HG03354 (cell line): ENCODE measurements around the gene LRRK1.

Source experiments
- ATAC-seq: cut with Tn5 transposase; IDR thresholded peaks from one replicate; pipeline ENCODE4 v1.9.1; 2021; ENCODE audit warnings: mild to moderate bottlenecking; ENCODE audit not compliant: unreplicated experiment, poor library complexity, severe bottlenecking

LRRK1 gene

DNA sequence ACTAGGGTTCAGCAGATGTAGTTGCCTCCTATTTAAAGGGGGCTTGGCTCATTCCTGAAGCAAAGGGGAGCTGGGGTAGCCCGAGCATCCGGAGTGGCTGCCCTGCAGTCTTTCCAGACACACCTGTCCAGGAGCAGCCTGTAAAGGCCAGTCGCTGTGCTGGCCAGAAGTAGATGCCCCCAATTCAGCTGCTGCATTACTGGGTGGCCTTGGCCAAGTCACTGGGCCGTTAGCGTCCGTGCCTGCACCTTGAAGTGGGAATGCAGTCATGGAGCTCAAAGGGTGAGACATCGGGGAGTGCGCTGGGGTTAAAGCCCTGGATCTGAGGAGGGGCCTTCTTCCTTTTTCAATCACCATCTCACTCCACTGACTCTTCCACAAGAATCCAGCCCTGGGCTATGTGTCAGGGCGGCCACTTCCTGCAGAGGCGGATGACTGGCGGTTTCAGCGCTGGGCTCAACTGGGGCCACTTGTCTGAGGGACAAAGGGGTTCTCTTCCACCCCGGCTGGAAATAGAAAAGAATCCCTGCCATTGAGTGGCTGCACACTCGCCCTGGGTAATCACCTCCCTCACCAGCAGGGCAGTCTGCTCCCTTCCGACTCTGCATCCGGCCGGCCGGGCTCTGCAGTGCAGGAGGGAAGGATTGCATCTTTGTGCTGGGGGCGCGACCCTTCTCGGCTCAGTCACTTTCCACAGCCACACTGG lies 27.7 kb upstream of the LRRK1 start:
- ATAC-seq: no peak

- ATAC-seq: no peak
These were observed 27.2 kb upstream of the LRRK1 start for GRCh38 chr15:100892013-100892355.

- ATAC-seq: no peak
These were observed 25.7 kb upstream of the LRRK1 start for GRCh38 chr15:100893261-100893963.

- no peak for ATAC-seq
These were observed 25.2 kb upstream of the LRRK1 start for GRCh38 chr15:100893964-100894295.

- no peak for ATAC-seq
These were observed 23.4 kb upstream of the LRRK1 start for GRCh38 chr15:100895721-100896120.

DNA sequence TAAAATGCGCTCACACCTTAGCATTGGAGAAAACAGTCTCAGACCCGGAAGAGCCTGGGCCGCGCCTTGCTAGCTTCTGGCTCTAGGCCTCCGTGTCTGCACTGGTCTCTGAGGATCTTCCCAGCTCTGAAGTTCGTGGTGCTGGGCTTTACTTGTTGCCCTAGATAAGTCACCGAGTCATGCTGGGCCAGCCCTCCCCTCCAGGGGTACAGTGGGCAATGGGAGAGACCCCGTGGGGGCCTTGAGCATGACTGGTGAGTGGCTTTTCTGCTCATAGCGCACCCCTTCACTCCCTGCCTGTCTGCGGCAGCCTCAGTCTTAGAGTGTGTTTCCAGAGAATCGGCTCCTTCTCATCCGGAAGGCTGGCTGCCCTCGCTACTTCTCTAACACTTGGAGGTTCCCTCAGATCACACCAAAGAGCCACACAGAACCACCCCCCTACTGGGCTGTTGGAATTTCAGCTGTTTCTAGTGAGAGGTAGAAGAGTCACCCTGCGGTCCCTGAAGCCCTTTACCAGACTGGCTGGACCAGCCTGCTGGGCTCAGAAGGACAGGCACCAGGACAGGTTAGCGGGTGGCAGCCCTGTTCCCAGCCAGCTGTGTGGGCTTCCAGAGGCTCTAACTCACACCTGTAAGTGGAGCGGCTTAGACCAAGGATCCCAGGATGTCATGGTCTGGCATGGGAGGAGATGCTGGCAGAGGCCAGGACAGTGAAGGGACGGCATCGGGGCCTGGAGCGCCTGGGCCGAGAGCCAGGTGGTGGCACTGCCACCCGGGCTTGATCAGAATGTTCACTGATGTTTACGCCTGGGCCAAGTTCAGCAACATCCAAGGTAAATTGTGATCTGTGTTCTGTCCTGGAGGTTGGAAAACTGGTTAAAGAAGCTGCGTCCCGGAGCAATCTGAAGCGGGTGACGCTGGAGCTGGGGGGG lies 21.7 kb upstream of the LRRK1 start:
- ATAC-seq: no peak

DNA sequence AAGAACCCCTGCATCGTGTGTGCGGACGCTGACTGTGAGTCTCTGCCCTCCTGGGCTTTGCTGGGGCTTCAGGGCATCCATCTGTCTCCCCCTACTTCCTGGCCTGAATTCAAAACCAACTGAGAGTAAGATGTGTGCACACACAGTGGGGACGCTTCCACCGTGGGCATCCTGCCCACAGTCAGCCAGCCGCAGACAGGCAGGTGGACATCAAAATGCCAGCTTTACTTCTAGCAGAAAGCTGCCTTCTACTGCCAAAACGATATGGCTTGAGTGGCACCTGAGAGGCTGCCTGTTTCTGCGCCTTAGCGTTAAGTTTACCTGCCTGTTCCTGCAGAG lies 21.0 kb upstream of the LRRK1 start:
- no peak for ATAC-seq

- ATAC-seq: no peak
These were observed 20.3 kb upstream of the LRRK1 start for GRCh38 chr15:100898661-100899462.

DNA sequence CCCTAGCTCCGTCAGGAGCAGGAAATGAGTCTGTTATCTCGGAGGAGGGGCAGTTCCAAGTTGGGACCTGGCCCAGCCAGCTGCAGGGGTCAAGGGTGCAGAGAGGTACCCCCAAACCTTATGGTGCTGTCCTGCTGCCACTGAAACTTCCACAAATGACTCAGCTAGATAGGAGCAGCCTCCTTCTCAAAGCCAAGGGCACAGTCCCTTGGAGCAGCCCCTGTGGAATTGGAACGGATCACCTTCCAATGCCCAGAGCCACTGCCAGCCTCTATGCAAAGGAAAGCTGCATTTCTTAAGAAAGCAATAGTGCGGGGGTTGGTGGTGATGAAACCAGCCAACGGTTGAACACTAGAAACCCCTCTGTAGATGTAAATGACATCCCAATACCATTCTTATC lies 19.6 kb upstream of the LRRK1 start:
- no peak for ATAC-seq

- no peak for ATAC-seq
These were observed 18.9 kb upstream of the LRRK1 start for GRCh38 chr15:100900136-100900794.

DNA sequence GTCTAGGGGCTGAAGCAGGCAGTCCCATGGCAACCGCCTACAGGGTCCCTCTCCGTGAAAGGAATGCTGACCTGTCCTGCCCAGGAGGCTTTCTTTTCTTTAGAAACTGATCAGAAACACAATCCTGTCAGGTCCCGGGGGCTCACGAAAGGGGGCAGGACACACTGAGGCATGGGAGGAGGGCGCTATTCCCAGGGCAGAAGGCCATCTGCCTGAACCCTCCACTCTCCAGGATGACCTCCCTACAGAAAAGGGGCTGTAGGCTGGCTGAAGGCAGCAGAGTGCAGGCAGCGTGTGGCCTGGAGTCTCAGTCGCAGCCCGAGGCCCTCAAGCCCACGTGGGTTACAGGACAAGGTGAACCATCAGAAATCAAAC lies 18.4 kb upstream of the LRRK1 start:
- ATAC-seq: no peak

DNA sequence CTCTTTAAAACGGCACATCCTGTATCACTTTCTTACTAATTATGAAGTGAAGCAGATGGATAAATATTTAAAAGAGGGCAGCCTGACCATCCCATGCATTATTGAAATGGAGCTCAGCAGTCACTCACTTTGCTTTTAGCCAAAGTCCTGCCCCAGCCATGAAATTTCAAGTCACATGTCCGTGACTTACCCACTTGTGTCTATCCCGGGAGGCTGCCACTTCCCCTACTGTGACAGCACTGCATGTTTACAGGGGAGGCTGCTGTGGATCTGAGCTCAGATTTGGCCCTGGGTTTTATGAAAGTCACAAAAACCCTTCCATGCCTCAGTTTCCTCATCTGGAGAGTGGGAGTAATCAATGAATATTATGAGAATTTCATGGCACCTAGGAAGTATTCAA lies 17.9 kb upstream of the LRRK1 start:
- ATAC-seq: no peak

GRCh38 chr15:100901702-100902435 lies 17.3 kb upstream of the LRRK1 start:
- no peak for ATAC-seq

GRCh38 chr15:100902436-100903167 lies 16.6 kb upstream of the LRRK1 start:
- ATAC-seq: no peak

DNA sequence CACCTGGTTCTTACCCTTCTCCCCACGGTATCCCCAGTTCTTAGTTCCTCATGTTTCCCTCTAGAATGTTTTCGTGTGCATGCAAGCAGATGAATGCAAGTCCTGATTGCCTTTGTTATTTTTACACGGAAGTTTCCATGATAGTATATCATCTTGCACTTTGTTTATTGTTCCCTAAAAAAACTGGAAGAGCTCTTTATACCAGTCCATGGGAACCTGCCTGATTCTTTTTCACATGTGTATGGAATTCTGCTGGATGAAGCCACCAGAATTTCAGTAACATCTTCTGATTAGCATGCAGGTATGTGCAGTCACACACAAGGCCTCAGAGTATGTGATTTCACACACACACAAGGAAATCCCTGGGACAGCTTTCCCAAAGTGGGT lies 16.0 kb upstream of the LRRK1 start:
- no peak for ATAC-seq

DNA sequence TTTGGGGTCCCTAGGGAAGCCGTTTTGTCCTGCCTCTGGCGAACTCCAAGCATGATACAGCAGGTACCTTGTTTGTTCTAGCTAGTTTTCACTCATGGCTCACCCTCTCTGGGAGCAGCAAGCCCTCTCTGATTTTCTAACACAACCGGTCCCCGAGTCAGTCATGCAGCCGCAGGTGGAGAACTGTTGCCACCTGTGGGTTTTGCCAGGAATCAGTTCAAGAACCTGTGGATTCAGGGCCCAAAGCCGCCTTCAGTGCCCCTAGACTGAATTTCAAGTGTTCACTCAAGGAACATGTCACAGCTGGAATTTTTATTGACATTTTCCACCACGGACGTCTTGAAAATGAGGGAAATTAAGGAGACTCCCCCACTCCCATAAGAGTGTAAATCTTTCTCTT lies 13.3 kb upstream of the LRRK1 start:
- no peak for ATAC-seq

GRCh38 chr15:100908466-100908865 lies 10.7 kb upstream of the LRRK1 start:
- no peak for ATAC-seq

DNA sequence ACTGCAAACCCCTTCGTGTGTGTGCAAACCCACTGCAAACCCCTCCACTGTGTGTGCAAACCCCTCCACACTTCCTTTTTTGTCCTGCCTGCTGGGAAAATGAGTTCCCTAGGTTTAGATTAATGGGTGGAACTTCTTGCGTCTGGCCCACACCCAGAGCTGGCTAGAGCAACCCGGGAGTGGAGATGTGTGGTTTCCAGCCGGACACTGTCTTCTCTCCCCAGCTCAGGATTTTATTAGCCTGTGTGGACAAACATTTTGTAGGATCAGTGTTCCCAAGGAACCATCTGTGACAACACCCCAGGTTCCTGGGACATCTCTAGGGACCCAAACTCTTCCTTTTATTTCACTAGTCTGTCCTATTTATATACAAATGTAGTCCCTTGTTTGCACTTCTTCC lies 9.6 kb upstream of the LRRK1 start:
- ATAC-seq: no peak
